IgD-negative memory B cell (primary cell): Measurements from ENCODE around the gene RAPGEFL1. TPM values are rescaled to one million over a fixed set of nuclear protein-coding genes. Genes with fewer than 3 reads are reported as not detected.
"Not testable (repeated sequence)": the region's sequence is repeated elsewhere in the genome, so short reads cannot be mapped to it uniquely, and the experiment has no call there.

Experiments
- H3K27ac Mint-ChIP-seq, 3 donors: one replicate each; pipeline ENCODE4 v1.8.0; 2020 to 2022; ENCODE audit warnings: mild to moderate bottlenecking in 3 of 3, mixed read lengths in 3 of 3, moderate library complexity in 1 of 3
- H3K27me3 Mint-ChIP-seq: one replicate; pipeline ENCODE4 v1.8.0; 2021; ENCODE audit warnings: mixed read lengths
- H3K36me3 Mint-ChIP-seq: one replicate; pipeline ENCODE4 v1.8.0; 2020; ENCODE audit warnings: mild to moderate bottlenecking, mixed read lengths
- H3K4me1 Mint-ChIP-seq, 3 donors: one replicate each; pipeline ENCODE4 v1.8.0; 2020 to 2022; ENCODE audit warnings: mixed read lengths in 3 of 3, mild to moderate bottlenecking in 1 of 3
- H3K4me3 Mint-ChIP-seq, 4 donors: one replicate each; pipeline ENCODE4 v1.8.0; 2020 to 2022; ENCODE audit warnings: mild to moderate bottlenecking in 4 of 4, mixed read lengths in 4 of 4, moderate library complexity in 3 of 4
- H3K9me3 Mint-ChIP-seq, 3 donors: one replicate each; pipeline ENCODE4 v1.8.0; 2020 to 2021; ENCODE audit warnings: mixed read lengths in 3 of 3, mild to moderate bottlenecking in 1 of 3
- polyA plus RNA-seq: library from polyadenylated mRNA; unstranded; fragments of 300-500 nt; fragmentation: Illumina TruSeq; gene quantifications from one replicate; pipeline ENCODE4 v1.2.3, GENCODE V29; 2021

Gene RAPGEFL1
- polyA plus RNA-seq, 1 donor from 2014 or later, result 0.69 TPM

GRCh38 chr17:40213914-40214313 is 36.6 kb downstream of the RAPGEFL1 start:
- not testable (repeated sequence) for H3K4me1 Mint-ChIP-seq, H3K4me3 Mint-ChIP-seq, H3K9me3 Mint-ChIP-seq, H3K27me3 Mint-ChIP-seq, H3K36me3 Mint-ChIP-seq, H3K27ac Mint-ChIP-seq

- Mint-ChIP-seq H3K36me3 (no peaks in the 10 kb centered on the region), H3K9me3 (no peaks in the 10 kb centered on the region), H3K4me1 (peaks cover 9 to 20% (median 12%) of the 10 kb centered on the region in 3 donors), H3K27me3 (no peaks in the 10 kb centered on the region), H3K4me3 (peak overlapping the region; percentile 82 to 98 (median 95)), H3K27ac (peak overlapping the region; percentile 93 to 100 (median 99))
Measured at GRCh38 chr17:40218006-40218739, 40.9 kb downstream of the RAPGEFL1 start.

GRCh38 chr17:40218740-40219593 is 41.7 kb downstream of the RAPGEFL1 start, which contains the start of gene WIPF2:
Gene WIPF2 (plus strand): TSS chr17:40219304. CDS start chr17:40256460, 37,156 bp downstream.
- peak within 1 kb of the TSS; percentile 82 to 98 (median 95) for H3K4me3 Mint-ChIP-seq
- no peaks in the 10 kb centered on the region for H3K36me3 Mint-ChIP-seq
- H3K4me1 Mint-ChIP-seq, result peaks cover 9 to 26% (median 14%) of the 10 kb centered on the region in 3 donors
- no peaks in the 10 kb centered on the region for H3K27me3 Mint-ChIP-seq
- peak within 1 kb of the TSS; percentile 93 to 100 (median 99) for H3K27ac Mint-ChIP-seq
- no peaks in the 10 kb centered on the region for H3K9me3 Mint-ChIP-seq

- H3K36me3 Mint-ChIP-seq, result no peaks in the 10 kb centered on the region
- peak overlapping the region; percentile 87 to 99 (median 93) for H3K27ac Mint-ChIP-seq
- peaks cover 13 to 30% (median 18%) of the 10 kb centered on the region in 3 donors for H3K4me1 Mint-ChIP-seq
- no peaks in the 10 kb centered on the region for H3K27me3 Mint-ChIP-seq
- no peaks in the 10 kb centered on the region for H3K9me3 Mint-ChIP-seq
- H3K4me3 Mint-ChIP-seq, result peak overlapping the region; percentile 82 to 98 (median 95)
Measured at GRCh38 chr17:40219594-40220338, 42.5 kb downstream of the RAPGEFL1 start.

GRCh38 chr17:40224718-40225550 is 47.7 kb downstream of the RAPGEFL1 start:
- H3K4me1 Mint-ChIP-seq, result peaks cover 20 to 24% (median 22%) of the 10 kb centered on the region in 3 donors
- no peaks in the 10 kb centered on the region for H3K27me3 Mint-ChIP-seq
- H3K27ac Mint-ChIP-seq, result peak overlapping the region; percentile 6 to 81 (median 46)
- H3K9me3 Mint-ChIP-seq, result no peaks in the 10 kb centered on the region
- H3K4me3 Mint-ChIP-seq, result peak overlapping the region in 3 of 4 donors; percentile 42 to 72 (median 44)
- H3K36me3 Mint-ChIP-seq, result peaks cover 2% of the 10 kb centered on the region

- H3K27ac Mint-ChIP-seq, H3K27me3 Mint-ChIP-seq, H3K36me3 Mint-ChIP-seq, H3K9me3 Mint-ChIP-seq, H3K4me3 Mint-ChIP-seq: not testable (repeated sequence)
- peaks cover 15 to 24% (median 18%) of the 10 kb centered on the region in 3 donors for H3K4me1 Mint-ChIP-seq
Measured at GRCh38 chr17:40229146-40229545, 51.9 kb downstream of the RAPGEFL1 start.

GRCh38 chr17:40230670-40231069 is 53.4 kb downstream of the RAPGEFL1 start:
- peaks cover 10 to 19% (median 14%) of the 10 kb centered on the region in 3 donors for H3K4me1 Mint-ChIP-seq
- peak overlapping the region in 1 of 3 donors; percentile 41 for H3K27ac Mint-ChIP-seq

GRCh38 chr17:40231928-40232327 is 54.7 kb downstream of the RAPGEFL1 start:
- peaks cover 10 to 19% (median 17%) of the 10 kb centered on the region in 3 donors for H3K4me1 Mint-ChIP-seq
- H3K9me3 Mint-ChIP-seq, H3K27me3 Mint-ChIP-seq, H3K27ac Mint-ChIP-seq, H3K36me3 Mint-ChIP-seq: not testable (repeated sequence)
- peak overlapping the region in 1 of 4 donors; percentile 3 for H3K4me3 Mint-ChIP-seq

More at GRCh38 chr17:40230670-40231069, 53.4 kb downstream of the RAPGEFL1 start:
- Mint-ChIP-seq H3K4me3 (no peak overlapping the region), H3K9me3 (no peaks in the 10 kb centered on the region), H3K36me3 (peaks cover 4% of the 10 kb centered on the region), H3K27me3 (no peaks in the 10 kb centered on the region)

GRCh38 chr17:40241252-40241834 is 64.1 kb downstream of the RAPGEFL1 start:
- H3K27ac Mint-ChIP-seq, result peak overlapping the region in 1 of 3 donors; percentile 20
- peaks cover 11 to 31% (median 19%) of the 10 kb centered on the region in 3 donors for H3K4me1 Mint-ChIP-seq
- H3K36me3 Mint-ChIP-seq, result peaks cover 7% of the 10 kb centered on the region
- no peaks in the 10 kb centered on the region for H3K9me3 Mint-ChIP-seq
- H3K4me3 Mint-ChIP-seq, result no peak overlapping the region
- H3K27me3 Mint-ChIP-seq, result no peaks in the 10 kb centered on the region

GRCh38 chr17:40242774-40243173 is 65.5 kb downstream of the RAPGEFL1 start:
- peaks cover 12 to 29% (median 19%) of the 10 kb centered on the region in 3 donors for H3K4me1 Mint-ChIP-seq
- no peak overlapping the region for H3K27ac Mint-ChIP-seq
- no peaks in the 10 kb centered on the region for H3K9me3 Mint-ChIP-seq
- H3K4me3 Mint-ChIP-seq, result no peak overlapping the region
- no peaks in the 10 kb centered on the region for H3K27me3 Mint-ChIP-seq
- H3K36me3 Mint-ChIP-seq, result peaks cover 6% of the 10 kb centered on the region

GRCh38 chr17:40243761-40244160 is 66.5 kb downstream of the RAPGEFL1 start:
- no peaks in the 10 kb centered on the region for H3K27me3 Mint-ChIP-seq
- H3K4me3 Mint-ChIP-seq, result no peak overlapping the region
- peaks cover 5% of the 10 kb centered on the region for H3K36me3 Mint-ChIP-seq
- peak overlapping the region in 1 of 3 donors; percentile 3 for H3K27ac Mint-ChIP-seq
- H3K9me3 Mint-ChIP-seq, result no peaks in the 10 kb centered on the region
- peaks cover 14 to 32% (median 20%) of the 10 kb centered on the region in 3 donors for H3K4me1 Mint-ChIP-seq

- Mint-ChIP-seq H3K27me3 (no peaks in the 10 kb centered on the region), H3K9me3 (no peaks in the 10 kb centered on the region), H3K36me3 (peaks cover 5% of the 10 kb centered on the region), H3K4me3 (no peak overlapping the region), H3K4me1 (peaks cover 14 to 37% (median 25%) of the 10 kb centered on the region in 3 donors), H3K27ac (peak overlapping the region in 1 of 3 donors; percentile 3)
Measured at GRCh38 chr17:40244255-40244654, 67.0 kb downstream of the RAPGEFL1 start.
